ENCODE data around the gene RBM17. TPM values are rescaled to one million over a fixed set of nuclear protein-coding genes. Genes with fewer than 3 reads are reported as not detected.

The RBM17 gene
- total and polyA plus RNA-seq, 8 donors = 41.4 to 168 (median 84.7) TPM

DNA sequence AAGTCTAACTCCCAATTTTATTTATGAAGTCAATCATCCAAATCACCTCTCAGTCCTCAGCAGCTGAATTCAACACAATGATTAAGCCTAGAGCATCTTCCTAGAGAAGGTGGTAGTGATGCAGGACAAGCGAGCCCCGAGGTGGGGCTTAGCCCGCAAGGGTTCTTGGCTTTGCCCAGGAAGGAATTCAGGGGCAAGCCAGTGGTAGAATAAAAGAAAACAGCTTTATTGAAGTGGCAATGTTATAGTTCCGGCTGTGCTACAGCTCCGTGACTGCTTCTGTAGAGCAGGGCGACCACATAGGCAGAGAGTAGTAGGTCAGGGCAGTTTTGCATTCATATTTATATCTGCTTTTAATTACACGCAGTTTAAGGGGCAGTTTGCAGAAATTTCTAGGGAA lies 44.8 kb upstream of the RBM17 start:
- TF ChIP-seq POLR2AphosphoS5 (IDR thresholded peaks at IDR 0.05) (no peak), CTCF (IDR thresholded peaks at IDR 0.05) (no peak)
- H3K27me3 ChIP-seq = no peaks in the 10 kb centered on the region
- no peaks in the 10 kb centered on the region for H3K4me1 ChIP-seq
- WGBS, 5 donors = 79 to 83% (median 82%) methylated on average over 7 of the region's 7 CpGs
- no peak for DNase-seq
- H3K36me3 ChIP-seq = no peaks in the 10 kb centered on the region
- intact Hi-C loops (cut with DNase I; ENCODE audit: low total_unique reads) = no loop called here
- no peaks in the 10 kb centered on the region for H3K9me3 ChIP-seq
- H3K27ac ChIP-seq = no peak overlapping the region
- H3K4me3 ChIP-seq = no peak overlapping the region

- Histone ChIP-seq H3K27me3 (no peaks in the 10 kb centered on the region), H3K4me1 (peaks cover 0 to 3% (median 0%) of the 10 kb centered on the region in 4 donors), H3K4me3 (no peak overlapping the region), H3K36me3 (no peaks in the 10 kb centered on the region), H3K27ac (no peak overlapping the region), H3K9me3 (no peaks in the 10 kb centered on the region)
- 67 to 85% (median 80%) methylated on average over 4 of the region's 4 CpGs for WGBS, 5 donors
- TF ChIP-seq CTCF (IDR thresholded peaks at IDR 0.05) (no peak), POLR2A (IDR thresholded peaks at IDR 0.05) (no peak)
- intact Hi-C loops (cut with DNase I; ENCODE audit: low total_unique reads) = no loop called here
- DNase-seq = no peak
Observed at GRCh38 chr10:6044751-6045313, 44.0 kb upstream of the RBM17 start.

DNA sequence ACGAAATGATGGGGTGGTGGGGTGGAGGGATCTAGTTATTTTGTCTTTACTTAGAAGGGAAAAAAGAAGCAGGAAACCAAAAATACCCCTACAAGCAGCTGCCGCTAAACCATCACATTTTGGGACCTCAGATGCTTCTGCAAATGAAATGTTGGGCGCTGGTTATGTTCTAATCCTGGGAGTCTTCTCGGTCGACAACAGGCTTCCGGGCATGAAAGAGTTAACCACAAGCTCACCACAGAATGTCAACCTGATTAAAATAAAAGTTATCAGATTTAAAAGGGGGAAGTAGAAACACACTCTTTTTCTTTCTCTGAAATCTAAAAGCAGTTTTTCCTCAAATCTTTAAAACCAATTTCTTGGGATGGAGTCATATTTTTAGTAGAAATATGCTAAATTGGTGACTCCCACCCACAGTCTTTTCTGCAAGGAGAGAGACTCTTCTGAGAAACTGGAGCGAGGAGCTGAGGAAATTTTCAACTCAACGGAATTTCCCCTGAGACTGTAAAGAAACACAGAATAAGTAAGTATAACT lies 43.5 kb upstream of the RBM17 start:
- no peak for DNase-seq
- H3K27me3 ChIP-seq = no peaks in the 10 kb centered on the region
- H3K27ac ChIP-seq = no peak overlapping the region
- peaks cover 0 to 8% (median 5%) of the 10 kb centered on the region in 4 donors for H3K4me1 ChIP-seq
- intact Hi-C loops (cut with DNase I; ENCODE audit: low total_unique reads) = no loop called here
- no peaks in the 10 kb centered on the region for H3K9me3 ChIP-seq
- H3K36me3 ChIP-seq = no peaks in the 10 kb centered on the region
- H3K4me3 ChIP-seq = no peak overlapping the region
- no peak for TF ChIP-seq POLR2AphosphoS5 (IDR thresholded peaks at IDR 0.05)
- no peak for TF ChIP-seq EP300 (IDR thresholded peaks at IDR 0.05)
- no peak for TF ChIP-seq CTCF (IDR thresholded peaks at IDR 0.05)
- TF ChIP-seq POLR2A (IDR thresholded peaks at IDR 0.05) = no peak
- WGBS, 5 donors = 47 to 59% (median 54%) methylated on average over 8 of the region's 8 CpGs

DNA sequence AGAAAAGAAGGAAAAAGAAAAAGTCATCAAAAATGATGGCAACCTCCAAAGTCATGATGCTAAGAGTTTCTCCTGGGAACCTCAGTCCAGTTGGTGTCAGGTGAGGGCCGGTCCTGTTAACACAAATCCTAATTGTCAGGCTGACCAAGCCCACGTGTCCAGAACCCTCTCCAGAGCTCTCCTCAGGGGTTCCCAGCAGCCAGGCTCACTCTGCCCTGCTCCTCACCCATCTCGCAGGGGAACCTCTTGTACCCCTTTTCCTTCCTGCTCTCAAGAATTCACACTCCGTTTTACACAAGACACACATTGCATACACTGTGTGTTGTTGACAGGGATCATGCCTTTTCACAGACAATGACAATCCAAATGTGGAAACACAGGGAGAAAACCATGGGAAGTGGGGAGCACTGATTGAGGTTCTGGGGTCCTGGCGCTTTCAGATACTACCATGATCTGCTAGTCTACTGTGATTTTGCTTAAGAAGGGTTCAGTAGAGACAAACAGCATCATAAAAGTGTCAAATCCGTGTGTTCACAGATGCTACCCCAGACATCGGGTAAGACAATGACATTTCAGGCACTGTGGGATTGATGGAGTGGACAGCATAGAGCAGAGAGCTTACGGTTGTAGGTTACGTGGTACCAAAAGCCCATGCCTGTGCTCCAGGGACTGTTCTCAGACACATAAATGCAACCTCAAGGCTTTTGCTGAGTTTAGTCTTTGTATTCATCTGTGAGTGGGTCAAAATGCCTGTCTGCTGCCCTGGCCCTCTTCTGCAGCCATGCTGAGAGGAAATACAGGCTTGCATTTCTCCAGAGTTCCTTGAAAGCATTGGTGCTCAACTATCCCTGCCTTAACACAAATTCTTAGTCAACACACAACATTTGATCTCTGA lies 42.7 kb upstream of the RBM17 start:
- Histone ChIP-seq H3K27ac (no peak overlapping the region), H3K36me3 (no peaks in the 10 kb centered on the region), H3K27me3 (no peaks in the 10 kb centered on the region), H3K4me1 (peaks cover 0 to 16% (median 11%) of the 10 kb centered on the region in 4 donors), H3K4me3 (no peak overlapping the region), H3K9me3 (no peaks in the 10 kb centered on the region)
- intact Hi-C loops (cut with DNase I; ENCODE audit: low total_unique reads) = no loop called here
- no peak for DNase-seq
- WGBS, 5 donors = 64 to 78% (median 70%) methylated on average over 8 to 9 of the region's 9 CpGs
- TF ChIP-seq POLR2A (IDR thresholded peaks at IDR 0.05) (no peak), POLR2AphosphoS5 (IDR thresholded peaks at IDR 0.05) (no peak), EP300 (IDR thresholded peaks at IDR 0.05) (no peak), CTCF (IDR thresholded peaks at IDR 0.05) (no peak)
